Measurements from ENCODE around the gene F11.
"Not testable (repeated sequence)": the region's sequence is repeated elsewhere in the genome, so short reads cannot be mapped to it uniquely, and the experiment has no call there.

The F11 gene

GRCh38 chr4:186258216-186258811, 7.7 kb upstream of the F11 start:
- Histone ChIP-seq H3K4me1 (ENCODE audit: control insufficient read depth, insufficient read depth, low read length) (no peaks in the 10 kb centered on the region), H3K9ac (ENCODE audit: low read depth, low read length) (no peak overlapping the region), H3K27me3 (ENCODE audit: control insufficient read depth, insufficient read depth, low read length) (no peaks in the 10 kb centered on the region), H3K4me3 (ENCODE audit: low read depth, low read length) (no peak overlapping the region), H3K9me3 (ENCODE audit: control insufficient read depth, insufficient read depth, low read length) (no peaks in the 10 kb centered on the region), H3K36me3 (ENCODE audit: control insufficient read depth, insufficient read depth, low read length) (peaks cover 3% of the 10 kb centered on the region)

GRCh38 chr4:186260117-186260503, 5.9 kb upstream of the F11 start:
- H3K4me3 ChIP-seq (ENCODE audit: low read depth, low read length) = no peak overlapping the region
- H3K36me3 ChIP-seq (ENCODE audit: control insufficient read depth, insufficient read depth, low read length) = peaks cover 3% of the 10 kb centered on the region
- peaks cover 10% of the 10 kb centered on the region for H3K4me1 ChIP-seq (ENCODE audit: control insufficient read depth, insufficient read depth, low read length)
- no peaks in the 10 kb centered on the region for H3K27me3 ChIP-seq (ENCODE audit: control insufficient read depth, insufficient read depth, low read length)
- no peak overlapping the region for H3K9ac ChIP-seq (ENCODE audit: low read depth, low read length)
- H3K9me3 ChIP-seq (ENCODE audit: control insufficient read depth, insufficient read depth, low read length) = no peaks in the 10 kb centered on the region

GRCh38 chr4:186260504-186261448, 5.2 kb upstream of the F11 start:
- no peak overlapping the region for H3K4me3 ChIP-seq (ENCODE audit: low read depth, low read length)
- no peaks in the 10 kb centered on the region for H3K9me3 ChIP-seq (ENCODE audit: control insufficient read depth, insufficient read depth, low read length)
- peaks cover 11% of the 10 kb centered on the region for H3K4me1 ChIP-seq (ENCODE audit: control insufficient read depth, insufficient read depth, low read length)
- peaks cover 3% of the 10 kb centered on the region for H3K36me3 ChIP-seq (ENCODE audit: control insufficient read depth, insufficient read depth, low read length)
- H3K9ac ChIP-seq (ENCODE audit: low read depth, low read length) = no peak overlapping the region
- no peaks in the 10 kb centered on the region for H3K27me3 ChIP-seq (ENCODE audit: control insufficient read depth, insufficient read depth, low read length)

GRCh38 chr4:186264660-186265059, 1.3 kb upstream of the F11 start:
- H3K27me3 ChIP-seq (ENCODE audit: control insufficient read depth, insufficient read depth, low read length) = no peaks in the 10 kb centered on the region
- peaks cover 31% of the 10 kb centered on the region for H3K4me1 ChIP-seq (ENCODE audit: control insufficient read depth, insufficient read depth, low read length)
- no peaks in the 10 kb centered on the region for H3K9me3 ChIP-seq (ENCODE audit: control insufficient read depth, insufficient read depth, low read length)
- H3K9ac ChIP-seq (ENCODE audit: low read depth, low read length) = no peak overlapping the region
- no peaks in the 10 kb centered on the region for H3K36me3 ChIP-seq (ENCODE audit: control insufficient read depth, insufficient read depth, low read length)
- H3K4me3 ChIP-seq (ENCODE audit: low read depth, low read length) = no peak overlapping the region

GRCh38 chr4:186265250-186265649, 739 bp upstream of the F11 start:
- H3K27me3 ChIP-seq (ENCODE audit: control insufficient read depth, insufficient read depth, low read length); H3K36me3 ChIP-seq (ENCODE audit: control insufficient read depth, insufficient read depth, low read length); H3K9me3 ChIP-seq (ENCODE audit: control insufficient read depth, insufficient read depth, low read length); H3K4me3 ChIP-seq (ENCODE audit: low read depth, low read length); H3K9ac ChIP-seq (ENCODE audit: low read depth, low read length): not testable (repeated sequence)
- H3K4me1 ChIP-seq (ENCODE audit: control insufficient read depth, insufficient read depth, low read length) = peaks cover 31% of the 10 kb centered on the region

DNA sequence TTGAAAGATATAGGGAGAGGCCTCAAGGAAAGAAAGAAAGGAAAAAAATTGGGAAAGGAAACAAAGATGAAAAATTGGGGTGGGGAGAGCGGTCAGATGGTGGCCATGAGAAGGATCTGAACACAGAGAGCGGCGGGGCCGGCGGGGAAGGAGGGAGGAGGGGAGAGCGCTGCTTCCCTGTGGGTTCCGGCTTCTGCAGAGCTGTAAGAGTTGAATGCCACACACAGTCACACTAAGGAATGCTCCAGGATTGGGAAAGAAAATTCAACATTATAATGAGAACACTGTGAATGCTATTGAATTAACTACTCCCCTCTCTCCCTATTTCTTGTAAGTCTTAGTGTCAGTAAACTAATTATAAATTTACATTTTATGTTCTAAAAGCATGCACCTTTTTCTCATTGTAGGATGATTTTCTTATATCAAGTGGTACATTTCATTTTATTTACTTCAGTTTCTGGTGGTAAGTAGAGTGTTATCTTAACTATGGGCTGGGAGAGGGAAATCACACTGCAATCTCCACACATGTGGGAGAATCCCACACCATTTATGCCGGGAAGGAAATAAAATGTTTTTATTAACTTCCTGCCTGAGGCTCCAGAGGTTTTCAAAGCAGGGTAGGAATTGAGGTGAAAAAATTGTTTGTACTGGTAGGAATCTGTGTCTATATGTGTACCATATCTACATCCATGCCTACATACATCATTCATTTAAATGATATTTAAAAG, 904 bp downstream of the F11 start:
- no peaks in the 10 kb centered on the region for H3K27me3 ChIP-seq (ENCODE audit: control insufficient read depth, insufficient read depth, low read length)
- H3K4me3 ChIP-seq (ENCODE audit: low read depth, low read length) = peak overlapping the region; percentile 43
- peaks cover 31% of the 10 kb centered on the region for H3K4me1 ChIP-seq (ENCODE audit: control insufficient read depth, insufficient read depth, low read length)
- H3K9ac ChIP-seq (ENCODE audit: low read depth, low read length) = peak overlapping the region; percentile 56
- no peaks in the 10 kb centered on the region for H3K36me3 ChIP-seq (ENCODE audit: control insufficient read depth, insufficient read depth, low read length)
- H3K9me3 ChIP-seq (ENCODE audit: control insufficient read depth, insufficient read depth, low read length) = no peaks in the 10 kb centered on the region

DNA sequence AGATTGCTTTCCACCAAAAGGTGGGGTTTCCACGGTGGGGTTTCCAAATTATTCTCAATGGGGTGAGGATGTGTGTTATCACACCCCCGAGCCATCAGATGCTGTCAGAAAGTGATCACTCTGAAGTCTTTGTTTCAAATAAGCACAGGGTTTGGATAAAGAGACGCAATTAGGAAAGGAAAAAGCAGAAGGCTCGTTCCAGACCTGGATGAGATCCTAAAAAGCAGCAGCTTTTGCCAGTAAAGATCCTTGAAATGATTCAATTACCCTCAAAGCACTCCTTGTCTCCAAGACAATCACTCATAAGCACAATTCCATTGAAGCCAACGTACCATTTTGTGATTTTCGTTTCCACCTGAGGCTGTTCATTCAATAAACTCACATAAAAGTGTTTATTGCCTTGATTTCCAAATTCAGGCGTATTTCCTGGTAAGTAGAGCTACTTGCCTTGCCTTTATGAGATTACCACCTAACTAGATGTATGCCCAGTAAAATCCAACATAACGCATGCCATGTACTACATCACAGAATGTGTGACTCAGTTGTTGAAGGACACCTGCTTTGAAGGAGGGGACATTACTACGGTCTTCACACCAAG, 5.2 kb downstream of the F11 start:
- no peak overlapping the region for H3K9ac ChIP-seq (ENCODE audit: low read depth, low read length)
- H3K36me3 ChIP-seq (ENCODE audit: control insufficient read depth, insufficient read depth, low read length) = no peaks in the 10 kb centered on the region
- no peaks in the 10 kb centered on the region for H3K9me3 ChIP-seq (ENCODE audit: control insufficient read depth, insufficient read depth, low read length)
- no peak overlapping the region for H3K4me3 ChIP-seq (ENCODE audit: low read depth, low read length)
- no peaks in the 10 kb centered on the region for H3K27me3 ChIP-seq (ENCODE audit: control insufficient read depth, insufficient read depth, low read length)
- peaks cover 15% of the 10 kb centered on the region for H3K4me1 ChIP-seq (ENCODE audit: control insufficient read depth, insufficient read depth, low read length)

DNA sequence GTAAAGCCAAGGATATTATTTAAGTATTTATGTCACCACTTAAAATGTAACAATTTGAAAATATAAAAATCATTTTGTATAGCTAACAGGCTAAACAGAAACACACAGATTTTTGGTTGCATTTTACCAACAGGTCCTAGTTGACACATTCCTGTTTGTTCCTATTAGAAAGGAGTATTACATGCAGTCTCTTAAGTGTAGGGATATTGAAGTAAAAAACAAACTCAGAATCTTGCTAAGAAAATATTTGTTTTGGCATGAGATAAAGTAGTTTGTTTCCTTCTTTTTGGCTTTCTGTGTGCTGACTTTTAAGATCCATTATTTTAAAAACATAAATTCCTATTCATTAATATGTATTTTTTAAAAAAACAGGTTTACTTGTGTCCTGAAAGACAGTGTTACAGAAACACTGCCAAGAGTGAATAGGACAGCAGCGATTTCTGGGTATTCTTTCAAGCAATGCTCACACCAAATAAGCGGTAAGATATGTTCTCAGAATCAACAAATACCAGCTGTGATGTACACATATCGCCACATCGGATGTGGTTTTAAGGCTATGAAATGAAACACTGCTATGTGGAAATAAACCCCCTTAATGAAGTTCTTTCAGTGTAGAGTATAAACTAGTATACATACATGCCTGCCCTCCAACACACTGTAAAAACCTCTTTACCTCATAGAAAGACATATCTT, 6.9 kb downstream of the F11 start:
- no peaks in the 10 kb centered on the region for H3K27me3 ChIP-seq (ENCODE audit: control insufficient read depth, insufficient read depth, low read length)

GRCh38 chr4:186273392-186273789, 7.4 kb downstream of the F11 start:
- H3K27me3 ChIP-seq (ENCODE audit: control insufficient read depth, insufficient read depth, low read length); H3K4me1 ChIP-seq (ENCODE audit: control insufficient read depth, insufficient read depth, low read length); H3K4me3 ChIP-seq (ENCODE audit: low read depth, low read length); H3K9me3 ChIP-seq (ENCODE audit: control insufficient read depth, insufficient read depth, low read length); H3K36me3 ChIP-seq (ENCODE audit: control insufficient read depth, insufficient read depth, low read length); H3K9ac ChIP-seq (ENCODE audit: low read depth, low read length): not testable (repeated sequence)

More for the DNA sequence above, 6.9 kb downstream of the F11 start:
- Histone ChIP-seq H3K36me3 (ENCODE audit: control insufficient read depth, insufficient read depth, low read length) (no peaks in the 10 kb centered on the region), H3K9ac (ENCODE audit: low read depth, low read length) (no peak overlapping the region), H3K4me1 (ENCODE audit: control insufficient read depth, insufficient read depth, low read length) (peaks cover 4% of the 10 kb centered on the region), H3K4me3 (ENCODE audit: low read depth, low read length) (no peak overlapping the region), H3K9me3 (ENCODE audit: control insufficient read depth, insufficient read depth, low read length) (no peaks in the 10 kb centered on the region)

- Histone ChIP-seq H3K4me1 (ENCODE audit: control insufficient read depth, insufficient read depth, low read length) (no peaks in the 10 kb centered on the region), H3K9ac (ENCODE audit: low read depth, low read length) (no peak overlapping the region), H3K27me3 (ENCODE audit: control insufficient read depth, insufficient read depth, low read length) (no peaks in the 10 kb centered on the region), H3K9me3 (ENCODE audit: control insufficient read depth, insufficient read depth, low read length) (no peaks in the 10 kb centered on the region), H3K4me3 (ENCODE audit: low read depth, low read length) (no peak overlapping the region), H3K36me3 (ENCODE audit: control insufficient read depth, insufficient read depth, low read length) (no peaks in the 10 kb centered on the region)
Measured at GRCh38 chr4:186283311-186283710, 17.3 kb downstream of the F11 start.

GRCh38 chr4:186285147-186285546, 19.2 kb downstream of the F11 start:
- H3K4me3 ChIP-seq (ENCODE audit: low read depth, low read length) = no peak overlapping the region
- no peaks in the 10 kb centered on the region for H3K4me1 ChIP-seq (ENCODE audit: control insufficient read depth, insufficient read depth, low read length)
- H3K27me3 ChIP-seq (ENCODE audit: control insufficient read depth, insufficient read depth, low read length) = no peaks in the 10 kb centered on the region
- no peaks in the 10 kb centered on the region for H3K36me3 ChIP-seq (ENCODE audit: control insufficient read depth, insufficient read depth, low read length)
- no peaks in the 10 kb centered on the region for H3K9me3 ChIP-seq (ENCODE audit: control insufficient read depth, insufficient read depth, low read length)
- no peak overlapping the region for H3K9ac ChIP-seq (ENCODE audit: low read depth, low read length)

Measured in iPS-15b (cell line).